GM19372 (cell line): Measurements from ENCODE around the gene RHBDD1.
"Not testable (repeated sequence)": the region's sequence is repeated elsewhere in the genome, so short reads cannot be mapped to it uniquely, and the experiment has no call there.

Experiments
- ATAC-seq: cut with Tn5 transposase; IDR thresholded peaks from one replicate; pipeline ENCODE4 v1.9.1; 2021; ENCODE audit warnings: mild to moderate bottlenecking, low read depth, moderate library complexity; ENCODE audit not compliant: unreplicated experiment

Gene RHBDD1

GRCh38 chr2:226839161-226839560 is 3.3 kb downstream of the RHBDD1 start:
- no peak for ATAC-seq

GRCh38 chr2:226839951-226840350 is 4.1 kb downstream of the RHBDD1 start:
- ATAC-seq: no peak

- not testable (repeated sequence) for ATAC-seq
These were observed 7.1 kb downstream of the RHBDD1 start for GRCh38 chr2:226843001-226843400.

- peak; percentile 61 for ATAC-seq
These were observed 9.7 kb downstream of the RHBDD1 start for GRCh38 chr2:226845386-226846116.

GRCh38 chr2:226847090-226847489 is 11.2 kb downstream of the RHBDD1 start:
- ATAC-seq: no peak

GRCh38 chr2:226847511-226847910 is 11.7 kb downstream of the RHBDD1 start:
- no peak for ATAC-seq

GRCh38 chr2:226849349-226849748 is 13.5 kb downstream of the RHBDD1 start:
- ATAC-seq: no peak

- no peak for ATAC-seq
These were observed 14.2 kb downstream of the RHBDD1 start for GRCh38 chr2:226850024-226850423.

- ATAC-seq: no peak
These were observed 19.9 kb downstream of the RHBDD1 start for GRCh38 chr2:226855787-226856186.

- ATAC-seq: peak; percentile 37
These were observed 24.2 kb downstream of the RHBDD1 start for GRCh38 chr2:226860087-226860486.

- ATAC-seq: peak; percentile 77
These were observed 26.8 kb downstream of the RHBDD1 start for GRCh38 chr2:226862623-226863022.

GRCh38 chr2:226865273-226865672 is 29.4 kb downstream of the RHBDD1 start:
- ATAC-seq: no peak

- no peak for ATAC-seq
These were observed 29.9 kb downstream of the RHBDD1 start for GRCh38 chr2:226865710-226866109.

GRCh38 chr2:226868331-226869162 is 32.7 kb downstream of the RHBDD1 start:
- ATAC-seq: no peak

- no peak for ATAC-seq
These were observed 33.5 kb downstream of the RHBDD1 start for GRCh38 chr2:226869371-226869770.

GRCh38 chr2:226873051-226873620 is 37.3 kb downstream of the RHBDD1 start:
- ATAC-seq: peak; percentile 60

- peak; percentile 10 for ATAC-seq
These were observed 38.0 kb downstream of the RHBDD1 start for GRCh38 chr2:226873826-226874225.

GRCh38 chr2:226874749-226875148 is 38.9 kb downstream of the RHBDD1 start:
- no peak for ATAC-seq

GRCh38 chr2:226875438-226876225 is 39.8 kb downstream of the RHBDD1 start:
- ATAC-seq: peak; percentile 49

GRCh38 chr2:226877491-226877890 is 41.6 kb downstream of the RHBDD1 start:
- no peak for ATAC-seq

GRCh38 chr2:226881287-226881686 is 45.4 kb downstream of the RHBDD1 start:
- no peak for ATAC-seq
